ENCODE measurements around the gene MGAT1.

Gene MGAT1

DNA sequence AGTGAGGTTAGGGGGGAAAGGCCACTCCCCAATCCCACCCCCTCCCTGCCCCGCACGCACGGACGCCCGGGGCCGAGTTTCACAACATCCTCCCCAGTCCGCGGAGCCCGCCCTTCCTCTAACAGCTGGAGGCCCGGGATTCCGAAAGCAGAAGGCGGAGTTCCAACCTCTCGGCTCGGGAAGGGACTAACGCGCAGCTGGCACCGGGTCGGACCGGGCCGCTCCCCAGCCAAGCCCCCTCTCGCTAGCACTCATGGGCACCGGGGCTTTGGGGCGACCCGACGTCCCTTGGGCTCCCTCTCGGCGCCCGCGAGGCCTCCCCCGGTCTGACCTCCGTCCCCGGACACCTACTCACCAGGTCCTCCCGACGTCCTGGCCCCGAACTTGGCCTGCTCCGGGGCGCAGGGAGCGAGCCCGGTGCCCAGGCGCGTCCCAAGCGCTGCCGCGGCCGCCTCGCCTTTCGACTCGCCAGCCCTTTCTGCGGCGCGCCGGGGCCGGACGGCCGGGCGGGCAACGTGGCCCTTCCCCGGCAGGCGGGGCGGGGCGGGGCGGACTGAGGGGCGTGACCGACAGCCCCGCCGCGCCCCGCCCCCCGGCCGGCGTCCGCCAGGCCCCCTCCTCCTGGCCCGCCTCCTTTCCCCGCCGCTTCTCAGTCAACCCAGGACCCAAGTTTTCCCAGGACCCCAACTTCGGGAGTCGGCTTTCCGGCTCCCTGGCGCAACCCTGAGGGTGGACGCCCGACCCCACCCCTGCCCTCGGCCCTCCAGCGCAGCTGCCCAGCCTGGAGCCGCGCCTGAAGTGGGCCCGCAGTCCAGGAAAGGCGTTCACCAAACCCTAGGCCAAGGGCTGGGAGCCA lies at the start of gene MGAT1:
Gene MGAT1 (minus strand): TSS at position 482 of the 856 bp plus-strand sequence. CDS start 9,835 bp downstream, outside the sequence.
- peak within 1 kb of the TSS; percentile 74 for H3K4me3 ChIP-seq (ENCODE audit: control insufficient read depth, low read depth, low read length)
- peak; percentile 52 for DNase-seq (ENCODE audit: low read depth)
- TF ChIP-seq CTCF (IDR thresholded peaks at IDR 0.05; ENCODE audit: control insufficient read depth, insufficient read depth, low read depth, low read length, missing control alignments) = no peak

GRCh38 chr5:180850434-180851078 lies 48.0 kb upstream of the MGAT1 start:
- no peak for TF ChIP-seq CTCF (IDR thresholded peaks at IDR 0.05; ENCODE audit: control insufficient read depth, insufficient read depth, low read depth, low read length, missing control alignments)
- DNase-seq (ENCODE audit: low read depth) = no peak
- H3K4me3 ChIP-seq (ENCODE audit: control insufficient read depth, low read depth, low read length) = no peak overlapping the region

DNA sequence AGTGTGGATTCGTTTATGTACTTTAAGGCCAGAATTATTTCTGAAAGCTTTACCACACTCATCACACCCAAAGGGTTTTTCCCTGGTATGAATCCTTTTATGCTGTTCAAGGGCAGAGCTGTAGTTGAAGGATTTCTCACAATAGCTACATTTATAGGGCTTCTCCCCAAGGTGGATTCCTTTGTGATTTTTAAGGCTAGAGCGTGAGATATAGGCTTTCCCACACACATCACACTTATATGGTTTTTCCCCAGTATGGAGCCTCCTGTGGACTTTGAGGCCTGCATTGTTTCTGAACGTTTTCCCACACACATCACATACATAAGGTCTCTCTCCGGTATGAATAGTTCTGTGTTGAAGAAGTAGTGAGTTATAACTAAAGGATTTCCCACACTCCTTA lies 47.2 kb upstream of the MGAT1 start:
- no peak overlapping the region for H3K4me3 ChIP-seq (ENCODE audit: control insufficient read depth, low read depth, low read length)

GRCh38 chr5:180848878-180849277 lies 46.3 kb upstream of the MGAT1 start:
- no peak for DNase-seq (ENCODE audit: low read depth)
- peak; percentile 1 for TF ChIP-seq CTCF (IDR thresholded peaks at IDR 0.05; ENCODE audit: control insufficient read depth, insufficient read depth, low read depth, low read length, missing control alignments)
- no peak overlapping the region for H3K4me3 ChIP-seq (ENCODE audit: control insufficient read depth, low read depth, low read length)

More for the DNA sequence above, 47.2 kb upstream of the MGAT1 start:
- TF ChIP-seq CTCF (IDR thresholded peaks at IDR 0.05; ENCODE audit: control insufficient read depth, insufficient read depth, low read depth, low read length, missing control alignments) = no peak
- DNase-seq (ENCODE audit: low read depth) = no peak

DNA sequence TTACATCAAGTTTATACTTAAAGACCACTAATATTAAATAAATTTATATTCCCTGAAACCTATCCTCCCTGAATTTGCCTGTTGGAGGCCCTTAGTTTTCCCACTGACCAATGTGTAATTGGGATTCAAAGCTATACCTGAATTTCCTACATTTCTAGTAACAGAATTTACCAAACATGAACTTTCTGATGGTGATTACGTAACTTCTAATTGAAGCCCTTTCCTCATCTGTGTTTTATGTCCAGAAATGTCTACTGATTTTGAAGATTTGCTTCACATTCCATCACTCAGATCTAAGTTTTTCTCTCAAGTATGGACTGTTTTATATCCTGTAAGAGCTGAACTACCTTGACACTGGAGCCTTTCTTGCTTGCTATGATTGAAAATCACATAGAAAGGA lies 45.7 kb upstream of the MGAT1 start:
- no peak for TF ChIP-seq CTCF (IDR thresholded peaks at IDR 0.05; ENCODE audit: control insufficient read depth, insufficient read depth, low read depth, low read length, missing control alignments)
- H3K4me3 ChIP-seq (ENCODE audit: control insufficient read depth, low read depth, low read length) = no peak overlapping the region
- no peak for DNase-seq (ENCODE audit: low read depth)

DNA sequence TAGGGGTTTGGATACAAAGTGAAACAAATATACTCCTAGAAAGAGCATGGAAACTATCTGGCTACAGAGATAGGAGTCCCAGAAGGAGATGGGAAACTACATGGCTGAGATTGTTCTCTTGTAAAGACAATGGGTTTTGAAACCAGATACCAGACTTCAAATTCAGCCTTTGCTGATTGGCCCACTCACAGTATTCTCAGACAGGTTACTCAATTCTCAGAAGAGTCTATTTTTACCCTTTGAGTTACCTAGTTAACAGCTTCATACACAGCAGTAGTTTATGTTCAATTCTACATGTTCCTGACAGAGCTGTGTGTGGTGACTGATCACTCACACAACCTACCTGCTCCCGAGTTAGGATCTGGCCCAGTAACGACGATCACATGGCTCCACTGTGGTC lies 44.4 kb upstream of the MGAT1 start:
- H3K4me3 ChIP-seq (ENCODE audit: control insufficient read depth, low read depth, low read length) = no peak overlapping the region
- DNase-seq (ENCODE audit: low read depth) = no peak
- TF ChIP-seq CTCF (IDR thresholded peaks at IDR 0.05; ENCODE audit: control insufficient read depth, insufficient read depth, low read depth, low read length, missing control alignments) = no peak
